A549 (cell line): ENCODE data around the gene EPC2. TPM values are rescaled to one million over a fixed set of nuclear protein-coding genes. Genes with fewer than 3 reads are reported as not detected.

Experiments
- ATAC-seq, 2 experiments: fragments of 200-7000 bp in 1 of 2; fragments of >200 bp in 1 of 2; cut with Nextera tagmentation in 1 of 2; cut with Tn5 transposase in 1 of 2; 3 replicates each; pipeline versions ENCODE4 v1.8.0 to v1.9.1; 2018 to 2020; ENCODE audit warnings: mild to moderate bottlenecking in 1 of 2, moderate library complexity in 1 of 2
- CTCF ChIA-PET: fragments of 300-600 bp; sonication (Branson Sonifier 250); formaldehyde crosslinking; extraction: SDS; loops from one replicate; lab custom pipeline; 2021; ENCODE audit warnings: antibody characterized with exemption, inconsistent platforms; lab: Yijun Ruan, JAX
- POLR2A ChIA-PET: fragments of 350-600 bp; formaldehyde crosslinking; extraction: SDS; loops from one replicate; lab custom pipeline; 2021; ENCODE audit warnings: antibody characterized with exemption, inconsistent platforms; lab: Yijun Ruan, JAX
- DNase-seq, 2 experiments: peaks; one replicate each; pipeline versions ENCODE4 v3.0.0 to v3.0.0-alpha.2; 2011 to 2016; ENCODE audit warnings: low read depth in 1 of 2, low spot score in 1 of 2
- FAIRE-seq: peaks from 2 replicates; lab custom pipeline; 2011; peaks lifted over from hg19 to GRCh38; lab: Jason Lieb, UNC
- H3K27ac ChIP-seq, 2 experiments: fragments of >200 bp; sonication (Bioruptor Twin); formaldehyde crosslinking; 3 replicates each; pipeline ENCODE4 v1.5.1; 2016 to 2017
- H3K4me1 ChIP-seq: fragments of >200 bp; sonication (Bioruptor Twin); formaldehyde crosslinking; 3 replicates; pipeline ENCODE4 v1.6.1; 2016
- H3K4me2 ChIP-seq: fragments of >200 bp; sonication (Bioruptor Twin); formaldehyde crosslinking; 3 replicates; pipeline ENCODE4 v1.6.1; 2016
- H3K4me3 ChIP-seq: fragments of >200 bp; sonication (Bioruptor Twin); formaldehyde crosslinking; 3 replicates; pipeline ENCODE4 v1.5.1; 2016
- H3K9me3 ChIP-seq: fragments of >200 bp; sonication (Bioruptor Twin); formaldehyde crosslinking; 3 replicates; pipeline ENCODE4 v1.6.1; 2016
- BCL3 ChIP-seq: fragments of >200 bp; sonication (Bioruptor Twin); formaldehyde crosslinking; IDR thresholded peaks from 3 replicates; pipeline ENCODE4 v1.6.1; 2016
- CBX8 ChIP-seq: fragments of 200-600 bp; sonication (generic); IDR thresholded peaks from 2 replicates; pipeline ENCODE4 v1.6.1; 2016
- CHD2 ChIP-seq: fragments of 150-350 bp; IDR thresholded peaks from 2 replicates; pipeline ENCODE4 v1.6.1; 2014; ENCODE audit warnings: low read length; ENCODE audit not compliant: partially characterized antibody
- CHD4 ChIP-seq: fragments of 200-600 bp; sonication (generic); IDR thresholded peaks from 2 replicates; pipeline ENCODE4 v1.6.1; 2016; ENCODE audit warnings: antibody characterized with exemption, mild to moderate bottlenecking, borderline replicate concordance
- EHMT2 ChIP-seq: fragments of 200-600 bp; sonication (generic); IDR thresholded peaks from 2 replicates; pipeline ENCODE4 v1.6.1; 2016; ENCODE audit warnings: antibody characterized with exemption, low read depth, mild to moderate bottlenecking, moderate library complexity
- ESRRA ChIP-seq: fragments of 150-350 bp; IDR thresholded peaks from 2 replicates; pipeline ENCODE4 v1.6.1; 2014; ENCODE audit warnings: mild to moderate bottlenecking, low read length, borderline replicate concordance
- HES2 ChIP-seq: fragments of >200 bp; sonication (Bioruptor Twin); formaldehyde crosslinking; IDR thresholded peaks from 2 replicates; pipeline ENCODE4 v1.6.1; 2016
- HOXB13 ChIP-seq: fragments of 250-450 bp; sonication (Bioruptor Pico); IDR thresholded peaks from 2 replicates; pipeline ENCODE4 v1.5.0; 2020; ENCODE audit warnings: low read depth, mild to moderate bottlenecking, moderate library complexity
- HOXB5 ChIP-seq: fragments of 250-450 bp; sonication (Bioruptor Pico); IDR thresholded peaks from 2 replicates; pipeline ENCODE4 v1.5.0; 2020; ENCODE audit warnings: mild to moderate bottlenecking, moderate library complexity
- JUN ChIP-seq, 2 experiments: fragments of >200 bp; sonication (Bioruptor Twin); formaldehyde crosslinking; IDR thresholded peaks; 2 replicates in 1 of 2; 3 replicates in 1 of 2; pipeline ENCODE4 v1.6.1; 2016 to 2017
- KDM1A ChIP-seq: fragments of 200-600 bp; sonication (generic); IDR thresholded peaks from 2 replicates; pipeline ENCODE4 v1.6.1; 2016; ENCODE audit warnings: low read depth, mild to moderate bottlenecking
- MAX ChIP-seq: IDR thresholded peaks from 2 replicates; pipeline ENCODE4 v1.6.1; 2012
- MAZ ChIP-seq: fragments of 150-350 bp; IDR thresholded peaks from 2 replicates; pipeline ENCODE4 v1.6.1; 2014; ENCODE audit warnings: antibody characterized with exemption, low read depth, low read length, borderline replicate concordance
- MYC ChIP-seq: IDR thresholded peaks from 2 replicates; pipeline ENCODE4 v1.6.1; 2012; ENCODE audit warnings: mild to moderate bottlenecking, inconsistent platforms, low read length, improper control_type of control experiment, borderline replicate concordance
- NFE2L2 ChIP-seq: fragments of 150-350 bp; conservative IDR thresholded peaks from 2 replicates; pipeline ENCODE4 v1.6.1; 2014; ENCODE audit warnings: low read length
- NPAS2 ChIP-seq: fragments of 250-450 bp; sonication (Bioruptor Pico); IDR thresholded peaks from 2 replicates; pipeline ENCODE4 v1.8.0; 2022; ENCODE audit warnings: mild to moderate bottlenecking, moderate library complexity, borderline replicate concordance
- RARB ChIP-seq: fragments of 250-450 bp; sonication (Bioruptor Pico); IDR thresholded peaks from 2 replicates; pipeline ENCODE4 v1.8.0; 2021; ENCODE audit warnings: mild to moderate bottlenecking, moderate library complexity
- RFX5 ChIP-seq: fragments of 450-650 bp; IDR thresholded peaks from 2 replicates; pipeline ENCODE4 v1.7.1; 2014; ENCODE audit warnings: antibody characterized with exemption, mild to moderate bottlenecking, moderate library complexity
- RNF2 ChIP-seq: fragments of 200-600 bp; sonication (generic); IDR thresholded peaks from 2 replicates; pipeline ENCODE4 v1.6.1; 2016; ENCODE audit warnings: low read depth, mild to moderate bottlenecking, antibody characterized with exemption, moderate library complexity, borderline replicate concordance
- SMC3 ChIP-seq: fragments of >200 bp; sonication (Bioruptor Twin); formaldehyde crosslinking; IDR thresholded peaks from 3 replicates; pipeline ENCODE4 v1.6.1; 2018; ENCODE audit warnings: inconsistent platforms
- SREBF2 ChIP-seq: fragments of 450-650 bp; IDR thresholded peaks from 2 replicates; pipeline ENCODE4 v1.6.1; 2014; ENCODE audit warnings: mild to moderate bottlenecking, moderate library complexity
- TP53 ChIP-seq: fragments of 250-450 bp; sonication (Bioruptor Pico); IDR thresholded peaks from 2 replicates; pipeline ENCODE4 v1.5.0; 2021; ENCODE audit warnings: mild to moderate bottlenecking, moderate library complexity
- USF2 ChIP-seq: fragments of 450-650 bp; IDR thresholded peaks from 2 replicates; pipeline ENCODE4 v1.6.1; 2014; ENCODE audit warnings: antibody characterized with exemption
- ZC3H11A ChIP-seq: fragments of 450-650 bp; IDR thresholded peaks from 2 replicates; pipeline ENCODE4 v1.6.1; 2014; ENCODE audit warnings: antibody characterized with exemption, mild to moderate bottlenecking
- ZFP36 ChIP-seq: fragments of 450-650 bp; IDR thresholded peaks from 2 replicates; pipeline ENCODE4 v1.6.1; 2014; ENCODE audit warnings: borderline replicate concordance; ENCODE audit not compliant: partially characterized antibody
- WGBS: methylation state at CpG from one replicate; pipeline ENCODE4 v1.1.6; 2017; ENCODE audit errors: missing lambda C conversion rate; 5-methylcytosine and 5-hydroxymethylcytosine counted together
- polyA plus RNA-seq, 4 experiments: library from polyadenylated mRNA; depleted of rRNA in 3 of 4; stranded (reverse); fragments of >200 nt; fragmentation: RNase III in 1 of 4; extraction: RNeasy Plus Mini Kit Qiagen cat#74134 plus additional on column Dnase treatment in 1 of 4; gene quantifications; 2 replicates in 3 of 4; 3 replicates in 1 of 4; pipeline ENCODE4 v1.2.3, GENCODE V29; 2011 to 2017

EPC2 gene
- polyA plus RNA-seq, 2 of the 4 experiments (the other 2 are of a cell fraction), result 8.8 to 23.0 TPM

GRCh38 chr2:148817210-148817708, 172.7 kb downstream of the EPC2 start:
- ATAC-seq, result peak; percentile 43 to 49; a peak in 3 of 6 replicates
- H3K4me2 ChIP-seq, result peak overlapping the region; percentile 56
- CTCF ChIA-PET, result interaction anchor here (1.3 to 2.3 kb wide), 2 partner anchors 15 to 200 kb away, joined by 3 to 6 read pairs; no protein-coding TSS in a partner anchor

GRCh38 chr2:148819019-148819585, 174.6 kb downstream of the EPC2 start:
- POLR2A ChIA-PET, result no interaction called here
- Histone ChIP-seq H3K4me2 (no peak overlapping the region), H3K4me3 (no peak overlapping the region), H3K27ac (no peak overlapping the region), H3K9me3 (no peaks in the 10 kb centered on the region), H3K4me1 (peaks cover 6% of the 10 kb centered on the region; the same call in 1 of the 3 replicates)
- DNase-seq (no peak), FAIRE-seq (no peak), ATAC-seq (no peak)
- WGBS, result 34% methylated on average over 4 of the region's 4 CpGs
- no peak for TF ChIP-seq RNF2
- TF ChIP-seq CBX8, result no peak
- no peak for TF ChIP-seq SREBF2
- no peak for TF ChIP-seq NPAS2 (CRISPR knock-in tag)
- TF ChIP-seq CHD2, result no peak
- no peak for TF ChIP-seq CHD4
- TF ChIP-seq RARB (CRISPR knock-in tag), result no peak
- TF ChIP-seq ZC3H11A, result no peak
- no peak for TF ChIP-seq SMC3
- TF ChIP-seq NFE2L2, result no peak
- CTCF ChIA-PET, result interaction anchor here (2.3 kb wide), 1 partner anchor 13 kb away, joined by 6 read pairs; no protein-coding TSS in a partner anchor

More at GRCh38 chr2:148817210-148817708, 172.7 kb downstream of the EPC2 start:
- no peak for DNase-seq
- no peak for FAIRE-seq
- H3K4me3 ChIP-seq, result no peak overlapping the region
- no peak for TF ChIP-seq MAX
- no peak for TF ChIP-seq BCL3
- TF ChIP-seq CHD2, result no peak
- TF ChIP-seq HES2, result no peak
- TF ChIP-seq RFX5, result no peak
- TF ChIP-seq ESRRA, result no peak
- no peak for TF ChIP-seq KDM1A
- no peak for TF ChIP-seq HOXB13 (CRISPR knock-in tag)
- no peak for TF ChIP-seq MAZ
- no peak for TF ChIP-seq HOXB5 (CRISPR knock-in tag)
- no peak for TF ChIP-seq MYC
- TF ChIP-seq JUN (IDR thresholded peaks at IDR 0.05), result no peak
- TF ChIP-seq NFE2L2, result no peak
- TF ChIP-seq ZFP36, result no peak
- TF ChIP-seq EHMT2, result no peak
- no peak for TF ChIP-seq TP53 (CRISPR knock-in tag)
- TF ChIP-seq USF2, result no peak
- TF ChIP-seq, all 56 proteins: peak for 0
- no peak overlapping the region for H3K27ac ChIP-seq
- WGBS, result 14% methylated on average over 8 of the region's 8 CpGs
- POLR2A ChIA-PET, result no interaction called here
- no peaks in the 10 kb centered on the region for H3K9me3 ChIP-seq
- peaks cover 6% of the 10 kb centered on the region; the same call in 1 of the 3 replicates for H3K4me1 ChIP-seq
